GM12801 (cell line): Measurements from ENCODE around the gene IQSEC2.

Source experiments
- CTCF ChIP-seq: IDR thresholded peaks from one replicate; pipeline ENCODE4 v1.5.1; 2011; ENCODE audit warnings: control low read depth; ENCODE audit not compliant: insufficient read length; ENCODE audit errors: extremely low read depth

The IQSEC2 gene

DNA sequence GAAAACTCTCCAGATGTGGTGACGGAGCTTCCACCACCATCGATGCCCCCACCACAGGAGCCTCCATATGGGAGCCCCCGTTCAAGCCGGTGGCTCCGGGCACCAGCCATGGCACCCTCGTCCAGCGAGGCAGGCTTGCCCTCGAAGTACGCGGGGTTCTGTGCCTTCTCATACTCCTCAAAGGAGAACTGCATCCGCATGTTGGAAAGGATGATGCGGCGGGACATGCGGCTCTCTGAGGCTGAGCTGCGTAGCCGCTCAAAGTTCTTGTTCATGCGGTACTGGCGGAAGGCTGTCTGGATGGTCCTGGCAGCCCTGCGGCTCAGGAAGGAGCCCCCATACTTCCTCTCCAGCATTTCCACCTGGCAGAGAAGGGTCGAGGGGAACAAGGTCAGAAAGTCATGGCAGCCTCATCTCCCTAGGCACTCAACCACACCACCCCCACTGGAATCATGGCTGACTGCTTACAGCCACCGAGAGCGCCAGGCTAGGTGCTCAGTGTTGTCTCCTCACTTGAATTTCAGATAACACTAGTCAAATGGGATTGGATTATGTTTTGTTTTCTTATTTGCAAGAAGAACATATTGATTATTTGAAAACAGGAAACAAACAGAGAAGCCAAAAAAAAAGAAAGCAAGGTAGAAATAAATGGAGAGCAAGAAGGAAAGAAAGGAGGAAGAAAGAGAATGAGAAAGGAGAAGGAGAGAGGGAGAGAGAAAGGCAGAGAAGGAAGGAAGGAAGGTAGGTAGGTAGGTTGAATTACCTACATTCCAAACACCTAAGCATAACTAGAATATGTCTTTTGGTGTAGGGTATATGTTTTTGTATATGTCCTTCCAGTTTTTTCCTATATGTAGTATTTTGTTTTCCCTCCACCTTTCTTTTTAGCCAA lies 26.6 kb downstream of the IQSEC2 start:
- no peak for TF ChIP-seq CTCF

GRCh38 chrX:53253293-53254020 lies 27.9 kb downstream of the IQSEC2 start:
- no peak for TF ChIP-seq CTCF

GRCh38 chrX:53251307-53251706 lies 30.1 kb downstream of the IQSEC2 start:
- no peak for TF ChIP-seq CTCF

- no peak for TF ChIP-seq CTCF
Measured at GRCh38 chrX:53250556-53250955, 30.8 kb downstream of the IQSEC2 start.

DNA sequence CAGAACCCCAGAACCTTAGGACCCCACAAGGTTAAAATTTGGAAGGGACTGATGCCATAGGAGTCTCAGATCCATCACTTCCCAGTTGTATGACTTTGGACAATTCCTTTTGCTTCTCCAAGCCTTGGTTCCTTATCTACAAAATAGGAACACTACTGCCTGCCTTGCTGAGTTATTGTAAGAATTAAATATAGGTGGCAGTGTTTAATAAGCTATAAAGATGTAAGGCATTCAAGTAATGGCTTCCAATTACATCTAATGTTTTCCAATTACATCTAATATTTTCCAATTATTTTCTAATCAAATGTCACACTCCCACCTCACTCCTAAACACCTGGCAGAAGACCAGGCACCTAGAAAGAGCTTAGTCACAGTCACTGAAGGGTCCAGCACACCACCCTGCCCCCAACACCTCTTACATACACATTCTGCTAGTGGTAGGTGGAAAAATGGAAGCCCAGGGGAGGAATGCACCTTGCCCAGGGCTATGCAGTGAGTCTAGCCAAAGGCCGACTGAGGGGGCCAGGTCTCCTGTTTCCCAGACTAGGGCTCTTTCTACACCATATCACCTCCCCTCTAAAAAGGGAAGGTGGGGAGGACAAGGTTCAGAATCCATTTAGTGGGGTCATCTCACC lies 31.9 kb downstream of the IQSEC2 start:
- no peak for TF ChIP-seq CTCF

DNA sequence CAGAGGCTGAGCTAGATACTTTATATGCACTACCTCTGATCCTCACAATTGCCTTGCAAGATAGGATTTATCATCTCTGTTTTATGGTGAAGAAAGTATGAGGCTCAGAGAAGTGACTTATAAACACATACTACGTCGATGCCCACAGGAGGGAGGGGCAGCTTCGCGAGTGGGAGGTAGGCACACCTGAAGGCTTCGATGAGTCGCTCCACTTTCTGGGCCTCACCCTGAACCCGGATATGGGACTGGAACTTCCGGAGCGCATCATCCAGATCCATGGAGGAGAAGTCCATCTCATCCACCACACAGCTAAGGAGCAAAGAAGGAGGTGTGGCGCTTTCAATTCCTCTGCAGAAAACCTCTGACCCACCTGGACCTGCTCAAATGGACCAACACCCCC lies 33.5 kb downstream of the IQSEC2 start:
- TF ChIP-seq CTCF, result no peak

DNA sequence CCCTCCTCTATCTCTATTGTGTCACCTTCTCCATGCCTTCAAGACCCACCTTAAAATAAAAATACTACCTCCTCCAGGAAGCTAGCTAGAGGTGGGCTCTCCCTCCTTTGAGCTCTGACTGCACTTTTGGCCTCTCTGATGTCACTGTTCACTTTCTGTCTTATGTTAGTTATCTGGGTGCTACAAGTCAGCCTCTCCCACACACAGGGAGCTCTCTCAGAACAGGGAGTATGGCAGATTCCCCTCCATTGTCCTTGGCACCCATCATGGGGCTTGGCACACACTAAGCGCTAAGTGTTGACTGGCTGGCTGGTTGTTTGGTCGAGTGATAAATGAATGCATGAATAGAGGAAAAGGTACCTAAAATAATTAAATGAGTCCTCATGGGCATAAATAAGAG lies 35.2 kb downstream of the IQSEC2 start:
- TF ChIP-seq CTCF, result no peak
